HG02759 (cell line): ENCODE results near the gene ANO9.
A peak's percentile ranks its signal among the peaks of the same experiment; 100 is the strongest.

Experiments used
- ATAC-seq: cut with Tn5 transposase; IDR thresholded peaks from one replicate; pipeline ENCODE4 v1.9.1; 2021; ENCODE audit warnings: mild to moderate bottlenecking, moderate library complexity; ENCODE audit not compliant: unreplicated experiment

Gene ANO9

GRCh38 chr11:452916-453527 lies 11.2 kb upstream of the ANO9 start:
- no peak for ATAC-seq

GRCh38 chr11:452203-452744 lies 10.5 kb upstream of the ANO9 start:
- no peak for ATAC-seq

- ATAC-seq, result no peak
Observed at GRCh38 chr11:451738-452137, 9.9 kb upstream of the ANO9 start.

- ATAC-seq, result peak; percentile 2
Observed at GRCh38 chr11:450809-451451, 9.1 kb upstream of the ANO9 start.

- peak; percentile 81 for ATAC-seq
Observed at GRCh38 chr11:449889-450808, 8.3 kb upstream of the ANO9 start, which contains the start of gene PTDSS2. PTDSS2 (plus strand) TSS chr11:450279; CDS start chr11:450456, 177 bp downstream.

GRCh38 chr11:447923-448731 lies 6.3 kb upstream of the ANO9 start:
- ATAC-seq, result peak; percentile 49

- no peak for ATAC-seq
Observed at GRCh38 chr11:446891-447290, 5.1 kb upstream of the ANO9 start.

- no peak for ATAC-seq
Observed at GRCh38 chr11:445765-446588, 4.2 kb upstream of the ANO9 start.

GRCh38 chr11:444396-445144 lies 2.8 kb upstream of the ANO9 start:
- no peak for ATAC-seq

GRCh38 chr11:443542-444199 lies 1.9 kb upstream of the ANO9 start:
- no peak for ATAC-seq

- ATAC-seq, result no peak
Observed at GRCh38 chr11:442611-443081, 835 bp upstream of the ANO9 start.

GRCh38 chr11:441043-441417 lies 781 bp downstream of the ANO9 start:
- no peak for ATAC-seq

- no peak for ATAC-seq
Observed at GRCh38 chr11:440065-441042, 1.5 kb downstream of the ANO9 start.

- no peak for ATAC-seq
Observed at GRCh38 chr11:439315-440064, 2.3 kb downstream of the ANO9 start.

GRCh38 chr11:438101-438844 lies 3.5 kb downstream of the ANO9 start:
- ATAC-seq, result no peak
